Body of pancreas (tissue), 4 donors: ENCODE data around the gene PACRG. TPM values are rescaled to one million over a fixed set of nuclear protein-coding genes. Genes with fewer than 3 reads are reported as not detected.

Experiments used
- ATAC-seq: fragments of 150-250 bp; one replicate; pipeline ENCODE4 v1.9.1; 2016
- DNase-seq, 4 donors: peaks; one replicate each; pipeline ENCODE4 v3.0.0-alpha.2; 2019
- H3K27ac ChIP-seq, 4 donors: fragments of 200-600 bp; sonication (generic); 1 replicate in 3 of 4; 2 replicates in 1 of 4; pipeline versions ENCODE4 v1.5.1 to v1.6.1; 2016 to 2019; ENCODE audit warnings: mild to moderate bottlenecking in 1 of 4, mixed read lengths in 1 of 4, moderate library complexity in 1 of 4
- H3K27me3 ChIP-seq, 2 donors: fragments of 200-600 bp; sonication (generic); one replicate each; pipeline ENCODE4 v1.6.0; 2016; ENCODE audit warnings: mild to moderate bottlenecking in 1 of 2
- H3K36me3 ChIP-seq, 2 donors: fragments of 200-600 bp; sonication (generic); replicated peaks in 1 of 2; 2 replicates each; pipeline ENCODE4 v1.5.1; 2016; ENCODE audit warnings: low read depth in 2 of 2; ENCODE audit not compliant: insufficient read depth in 1 of 2
- H3K4me1 ChIP-seq: fragments of 200-600 bp; sonication (generic); one replicate; pipeline ENCODE4 v1.6.0; 2016
- H3K4me3 ChIP-seq, 2 donors: fragments of 200-600 bp; sonication (generic); 1 replicate in 1 of 2; 2 replicates in 1 of 2; pipeline ENCODE4 v1.5.1; 2016 to 2019
- H3K9me3 ChIP-seq, 3 donors: fragments of 200-600 bp; sonication (generic); 1 replicate in 2 of 3; 2 replicates in 1 of 3; pipeline ENCODE4 v1.5.1; 2016
- POLR2A ChIP-seq, 3 donors: fragments of 450-650 bp; IDR thresholded peaks; one replicate each; pipeline ENCODE4 v1.6.1; 2016; ENCODE audit warnings: antibody characterized with exemption in 3 of 3, mild to moderate bottlenecking in 2 of 3
- WGBS, 2 donors: methylation state at CpG; one replicate each; pipeline ENCODE4 v1.1.5; 2017; 5-methylcytosine and 5-hydroxymethylcytosine counted together
- intact Hi-C: fragments of 100-400 bp; cut with DNase I; formaldehyde crosslinking; loops from one replicate; pipeline ENCODE4 v1.15.1; 2023
- total RNA-seq, 2 donors: library from RNA; depleted of rRNA; stranded (reverse); fragments of >200 nt; gene quantifications; one replicate each; pipeline ENCODE4 v1.1.0, GENCODE V29; 2016
- TF ChIP-seq, protein P1 (sequence below), 7 experiments: fragments of 450-650 bp in 4 of 7; fragments of 200-600 bp in 3 of 7; sonication (generic) in 3 of 7; IDR thresholded peaks; one replicate each; pipeline ENCODE4 v1.5.1; 2016 to 2019; ENCODE audit warnings: antibody characterized with exemption in 7 of 7

Gene PACRG
- total RNA-seq, 2 donors from 2014 or later: 7.8 to 10.9 TPM

DNA sequence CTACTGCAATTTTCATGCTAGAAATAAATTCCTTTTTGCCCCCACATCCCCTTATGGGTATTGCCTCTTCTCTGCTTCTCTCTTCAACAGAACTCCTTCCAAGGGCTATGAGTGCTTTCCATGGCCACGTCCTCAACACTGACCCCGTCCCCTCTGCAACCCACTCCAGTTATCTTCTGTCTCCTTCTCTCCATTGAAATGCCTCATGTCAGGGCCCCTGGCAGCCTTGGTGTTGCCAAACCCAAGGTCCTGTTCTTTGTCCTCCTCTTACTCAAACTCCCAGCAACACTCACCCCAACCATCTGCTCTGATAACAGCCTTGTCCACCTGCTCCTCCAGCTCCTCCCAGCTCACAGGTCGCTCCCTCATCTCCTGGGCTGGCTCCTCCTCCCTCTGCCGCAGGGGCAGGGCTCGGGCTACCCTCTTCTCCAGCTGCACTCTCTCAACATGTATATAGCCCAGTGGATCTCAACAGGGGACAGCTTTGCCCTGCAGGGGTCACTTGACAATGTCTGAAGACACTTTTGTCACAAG lies 490.7 kb downstream of the PACRG start:
- intact Hi-C loops: no loop called here
- no peak for DNase-seq

DNA sequence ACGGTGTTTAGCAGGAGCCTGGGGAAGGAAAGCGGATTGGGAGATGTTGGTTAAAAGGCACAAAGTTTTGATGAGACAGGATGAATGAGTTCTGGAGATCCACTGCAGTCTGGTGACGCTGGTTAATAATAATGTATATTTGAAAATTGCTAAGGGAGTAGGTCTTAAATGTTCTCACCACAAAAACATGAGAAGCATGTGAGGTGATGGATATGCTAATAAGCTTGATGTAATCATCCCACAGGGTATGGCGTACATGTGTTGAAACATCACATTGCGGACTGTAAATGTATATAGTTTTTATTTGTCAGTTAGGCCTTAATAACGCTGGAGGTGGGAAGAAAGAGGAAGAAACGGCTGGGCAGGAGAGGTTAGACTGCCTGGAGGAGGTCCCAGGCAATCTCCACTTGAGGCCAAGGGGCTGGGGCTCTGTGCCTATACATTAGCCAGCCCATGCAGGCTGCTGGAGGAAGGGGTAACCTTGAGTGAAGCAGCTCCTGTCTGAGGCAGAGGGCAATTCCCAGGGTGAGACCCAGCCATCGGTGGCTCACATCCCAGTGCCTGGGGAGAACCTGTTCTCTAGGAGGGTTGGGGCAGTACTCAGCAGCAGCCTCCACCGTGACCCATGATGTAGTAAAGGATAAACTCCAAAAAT lies 498.5 kb downstream of the PACRG start:
- intact Hi-C loops: no loop called here
- no peak for ATAC-seq
- H3K4me3 ChIP-seq: no peak overlapping the region
- DNase-seq: no peak
- H3K27ac ChIP-seq: no peak overlapping the region
- no peaks in the 10 kb centered on the region for H3K36me3 ChIP-seq
- H3K9me3 ChIP-seq: no peaks in the 10 kb centered on the region
- WGBS, 2 donors: 75 to 90% methylated on average over 9 of the region's 9 CpGs
- H3K4me1 ChIP-seq: no peaks in the 10 kb centered on the region
- no peaks in the 10 kb centered on the region for H3K27me3 ChIP-seq
- no peak for TF ChIP-seq POLR2A (IDR thresholded peaks at IDR 0.05)
- TF ChIP-seq, protein P1, sequence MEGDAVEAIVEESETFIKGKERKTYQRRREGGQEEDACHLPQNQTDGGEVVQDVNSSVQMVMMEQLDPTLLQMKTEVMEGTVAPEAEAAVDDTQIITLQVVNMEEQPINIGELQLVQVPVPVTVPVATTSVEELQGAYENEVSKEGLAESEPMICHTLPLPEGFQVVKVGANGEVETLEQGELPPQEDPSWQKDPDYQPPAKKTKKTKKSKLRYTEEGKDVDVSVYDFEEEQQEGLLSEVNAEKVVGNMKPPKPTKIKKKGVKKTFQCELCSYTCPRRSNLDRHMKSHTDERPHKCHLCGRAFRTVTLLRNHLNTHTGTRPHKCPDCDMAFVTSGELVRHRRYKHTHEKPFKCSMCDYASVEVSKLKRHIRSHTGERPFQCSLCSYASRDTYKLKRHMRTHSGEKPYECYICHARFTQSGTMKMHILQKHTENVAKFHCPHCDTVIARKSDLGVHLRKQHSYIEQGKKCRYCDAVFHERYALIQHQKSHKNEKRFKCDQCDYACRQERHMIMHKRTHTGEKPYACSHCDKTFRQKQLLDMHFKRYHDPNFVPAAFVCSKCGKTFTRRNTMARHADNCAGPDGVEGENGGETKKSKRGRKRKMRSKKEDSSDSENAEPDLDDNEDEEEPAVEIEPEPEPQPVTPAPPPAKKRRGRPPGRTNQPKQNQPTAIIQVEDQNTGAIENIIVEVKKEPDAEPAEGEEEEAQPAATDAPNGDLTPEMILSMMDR (IDR thresholded peaks at IDR 0.05): no peak

More for the DNA sequence above, 490.7 kb downstream of the PACRG start:
- no peak for ATAC-seq
- no peak for TF ChIP-seq POLR2A (IDR thresholded peaks at IDR 0.05)
- TF ChIP-seq, protein P1 (IDR thresholded peaks at IDR 0.05): no peak
- Histone ChIP-seq H3K4me3 (no peak overlapping the region), H3K27me3 (no peaks in the 10 kb centered on the region), H3K9me3 (no peaks in the 10 kb centered on the region), H3K4me1 (no peaks in the 10 kb centered on the region), H3K36me3 (no peaks in the 10 kb centered on the region), H3K27ac (no peak overlapping the region)
- 86 to 91% methylated on average over 5 of the region's 5 CpGs for WGBS, 2 donors

DNA sequence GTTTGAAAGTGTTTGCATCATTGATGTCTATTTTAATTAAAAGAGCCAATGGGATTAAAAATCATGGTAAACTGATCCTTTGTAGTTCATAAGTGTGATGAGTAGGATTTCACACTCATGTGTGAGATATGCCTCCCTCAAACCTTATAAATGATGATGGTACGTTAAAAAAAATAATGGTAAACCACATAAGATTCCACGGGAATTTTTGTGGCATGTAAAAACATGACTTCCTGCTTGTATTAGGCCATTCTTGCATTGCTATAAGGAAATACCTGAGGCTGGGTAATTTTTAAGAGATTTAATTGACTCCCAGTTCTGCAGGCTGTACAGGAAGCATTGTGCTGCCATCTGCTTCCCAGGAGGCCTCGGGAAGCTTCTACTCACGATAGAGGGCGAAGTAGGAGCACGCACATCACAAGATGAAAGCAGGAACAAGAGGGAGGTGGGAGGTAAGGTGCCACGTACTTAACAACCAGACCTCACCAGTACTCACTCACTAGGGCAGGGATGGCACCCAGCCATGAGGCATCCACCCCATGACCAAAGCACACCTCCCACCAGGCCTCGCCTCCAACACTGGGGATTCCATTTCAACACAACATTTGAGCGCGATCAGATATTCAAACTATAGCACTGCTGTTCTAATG lies 499.2 kb downstream of the PACRG start:
- WGBS, 2 donors: 91 to 92% methylated on average over 10 of the region's 10 CpGs
- Histone ChIP-seq H3K4me1 (no peaks in the 10 kb centered on the region), H3K36me3 (no peaks in the 10 kb centered on the region), H3K27me3 (no peaks in the 10 kb centered on the region), H3K4me3 (no peak overlapping the region), H3K27ac (no peak overlapping the region), H3K9me3 (no peaks in the 10 kb centered on the region)
- no peak for DNase-seq
- ATAC-seq: no peak
- TF ChIP-seq, protein P1 (IDR thresholded peaks at IDR 0.05): no peak
- TF ChIP-seq POLR2A (IDR thresholded peaks at IDR 0.05): no peak
- intact Hi-C loops: no loop called here

DNA sequence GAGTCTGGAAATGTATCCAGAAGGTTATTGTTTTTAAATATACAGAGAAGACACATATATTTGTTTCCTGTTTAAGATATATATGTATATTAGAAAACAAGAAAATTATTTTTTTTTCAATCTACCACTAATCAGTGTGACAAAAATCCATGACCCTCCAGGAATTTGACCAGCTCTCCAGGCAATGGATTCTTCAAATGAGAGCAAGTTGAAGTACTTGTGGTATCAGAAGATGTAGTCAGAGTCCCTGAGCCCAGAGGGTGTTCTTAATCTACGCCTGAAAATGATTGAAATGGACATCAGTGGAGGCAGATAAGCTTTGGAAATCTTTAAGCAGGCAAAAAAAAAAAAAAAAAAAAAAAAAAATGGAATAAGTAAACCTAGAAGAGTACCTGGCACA lies 500.3 kb downstream of the PACRG start:
- TF ChIP-seq POLR2A (IDR thresholded peaks at IDR 0.05): no peak
- TF ChIP-seq, protein P1 (IDR thresholded peaks at IDR 0.05): no peak
- ATAC-seq (no peak), DNase-seq (no peak)
- WGBS, 2 donors: 71 to 87% methylated on average over 1 of the region's 1 CpG
- H3K4me1 ChIP-seq: no peaks in the 10 kb centered on the region
- H3K36me3 ChIP-seq: no peaks in the 10 kb centered on the region
- H3K27ac ChIP-seq: no peak overlapping the region
- no peak overlapping the region for H3K4me3 ChIP-seq
- H3K27me3 ChIP-seq: no peaks in the 10 kb centered on the region
- H3K9me3 ChIP-seq: no peaks in the 10 kb centered on the region
- intact Hi-C loops: no loop called here
